Loucy (cell line): Measurements from ENCODE around the gene NLRC5.

Experiments
- CTCF ChIP-seq: fragments of 200-600 bp; sonication (generic); conservative IDR thresholded peaks from 2 replicates; pipeline ENCODE4 v1.5.1; 2014; ENCODE audit warnings: mild to moderate bottlenecking, antibody characterized with exemption, low read length
- EZH2phosphoT487 ChIP-seq: fragments of 200-600 bp; IDR thresholded peaks from 2 replicates; pipeline ENCODE4 v1.6.1; 2018; ENCODE audit warnings: antibody characterized with exemption, mild to moderate bottlenecking, moderate library complexity, borderline replicate concordance

DNA sequence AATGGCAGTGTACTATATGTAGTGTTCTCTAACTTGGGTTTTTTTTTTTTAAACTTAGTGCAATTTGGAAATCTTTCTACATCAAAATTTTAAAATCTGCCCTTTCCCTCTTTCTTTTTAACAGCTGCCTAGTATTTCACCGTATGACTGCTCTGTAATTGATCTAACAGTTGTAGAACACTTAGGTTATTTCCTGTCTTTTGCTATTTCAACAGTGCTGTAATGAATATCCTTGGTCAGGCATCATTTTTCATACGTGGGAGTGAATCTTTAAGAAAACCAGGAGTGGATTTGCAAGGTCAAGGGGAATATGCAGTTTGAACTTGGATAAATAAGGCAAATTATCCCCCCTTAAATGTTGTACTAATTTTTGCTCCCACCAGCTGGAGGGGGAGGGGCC lies 3.8 kb downstream of the NLRC5 start:
- TF ChIP-seq CTCF = no peak
- TF ChIP-seq EZH2phosphoT487 = no peak
